ENCODE data around the gene MUC2.
A peak's percentile ranks its signal among the peaks of the same experiment; 100 is the strongest.

The MUC2 gene

DNA sequence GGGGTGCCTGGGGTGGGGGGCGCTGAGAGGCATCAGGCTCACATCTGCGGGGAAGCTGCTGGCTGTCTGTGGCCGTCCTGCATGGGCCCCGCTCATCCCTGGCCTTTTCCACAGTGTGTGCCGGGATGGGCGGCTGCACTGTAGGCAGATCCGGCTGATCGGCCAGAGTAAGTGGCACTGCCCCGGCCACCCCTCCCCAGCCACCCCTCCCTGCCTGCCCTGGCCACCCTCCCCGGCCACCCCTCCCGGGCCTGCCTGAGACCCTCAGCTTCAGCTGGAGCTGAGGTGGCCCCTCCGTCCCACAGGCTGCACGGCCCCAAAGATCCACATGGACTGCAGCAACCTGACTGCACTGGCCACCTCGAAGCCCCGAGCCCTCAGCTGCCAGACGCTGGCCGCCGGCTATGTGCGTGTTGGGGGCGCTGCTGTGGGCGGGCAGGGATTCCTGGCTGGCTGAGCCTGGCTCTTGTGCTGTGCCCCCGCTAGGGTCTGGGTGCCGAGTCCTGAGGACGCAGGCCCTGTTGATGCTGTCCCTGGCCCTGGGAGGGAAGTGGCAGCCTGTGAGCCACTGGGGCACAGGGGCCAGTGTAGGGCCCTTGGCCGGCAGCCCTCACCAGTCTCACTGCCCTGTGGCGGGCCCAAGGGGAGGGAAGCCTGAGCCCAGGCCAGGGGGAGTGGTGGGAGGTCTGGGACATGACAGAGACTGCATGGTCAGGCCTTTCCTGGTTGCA, 10.9 kb downstream of the MUC2 start:
- no peak for DNase-seq

DNA sequence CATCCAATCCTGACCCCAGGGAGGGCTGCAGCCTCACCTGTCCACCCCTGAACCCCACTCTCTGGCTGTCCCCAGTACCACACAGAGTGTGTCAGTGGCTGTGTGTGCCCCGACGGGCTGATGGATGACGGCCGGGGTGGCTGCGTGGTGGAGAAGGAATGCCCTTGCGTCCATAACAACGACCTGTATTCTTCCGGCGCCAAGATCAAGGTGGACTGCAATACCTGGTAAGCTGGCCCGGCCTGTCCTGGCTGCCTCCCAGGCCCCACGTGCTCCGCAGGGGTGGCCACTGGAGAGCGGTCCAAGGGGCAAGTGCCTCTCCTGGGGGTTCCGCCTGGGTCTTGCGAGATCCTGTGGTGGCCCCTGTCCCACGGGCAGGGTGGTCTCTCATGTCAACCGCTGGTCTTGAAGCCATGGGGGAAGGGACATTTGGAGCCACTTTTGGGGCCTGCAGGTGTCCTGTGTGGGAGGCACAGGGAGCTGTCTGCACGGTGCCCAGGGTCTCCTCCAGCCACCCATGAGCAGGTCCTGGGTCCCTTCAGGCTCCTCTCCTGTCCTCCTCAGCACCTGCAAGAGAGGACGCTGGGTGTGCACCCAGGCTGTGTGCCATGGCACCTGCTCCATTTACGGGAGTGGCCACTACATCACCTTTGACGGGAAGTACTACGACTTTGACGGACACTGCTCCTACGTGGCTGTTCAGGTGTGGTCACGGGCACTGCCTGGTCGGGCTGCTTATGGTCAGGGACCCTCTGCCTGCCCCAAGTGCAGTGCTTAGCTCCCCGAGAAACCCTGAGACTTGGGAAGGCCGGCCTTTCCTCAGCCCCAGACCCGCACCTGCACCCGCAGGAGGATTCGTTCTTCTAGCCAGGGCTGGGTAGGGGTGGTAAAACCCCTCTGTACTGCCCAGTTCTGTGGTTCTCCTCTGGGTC, 11.8 kb downstream of the MUC2 start:
- no peak for DNase-seq

DNA sequence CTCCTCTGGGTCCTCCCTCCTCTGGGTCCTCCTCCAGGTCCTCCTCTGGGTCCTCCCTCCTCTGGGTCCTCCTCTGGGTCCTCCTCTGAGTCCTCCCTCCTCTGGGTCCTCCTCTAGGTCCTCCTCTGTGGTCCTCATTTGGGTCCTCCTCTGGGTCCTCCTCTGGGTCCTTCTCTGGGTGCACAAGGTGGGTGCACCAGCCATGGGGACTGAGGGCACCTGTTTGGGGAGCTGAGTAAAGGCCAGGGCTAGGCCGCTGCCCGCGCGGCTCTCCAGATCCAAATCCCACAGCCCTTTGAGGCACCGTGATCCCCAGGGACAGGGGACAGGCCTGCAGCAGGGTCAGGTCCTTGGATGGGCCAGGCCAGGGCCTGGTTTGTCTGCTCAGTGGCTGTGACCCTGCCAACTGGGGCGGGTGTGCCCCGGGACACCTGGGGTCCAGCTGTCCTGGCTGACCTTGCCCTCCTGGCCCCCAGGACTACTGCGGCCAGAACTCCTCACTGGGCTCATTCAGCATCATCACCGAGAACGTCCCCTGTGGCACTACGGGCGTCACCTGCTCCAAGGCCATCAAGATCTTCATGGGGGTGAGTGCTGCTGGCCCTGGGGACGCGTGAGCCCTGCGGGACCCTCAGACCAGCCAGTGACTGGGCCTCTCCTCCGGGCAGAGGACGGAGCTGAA, 12.7 kb downstream of the MUC2 start:
- DNase-seq, result no peak

DNA sequence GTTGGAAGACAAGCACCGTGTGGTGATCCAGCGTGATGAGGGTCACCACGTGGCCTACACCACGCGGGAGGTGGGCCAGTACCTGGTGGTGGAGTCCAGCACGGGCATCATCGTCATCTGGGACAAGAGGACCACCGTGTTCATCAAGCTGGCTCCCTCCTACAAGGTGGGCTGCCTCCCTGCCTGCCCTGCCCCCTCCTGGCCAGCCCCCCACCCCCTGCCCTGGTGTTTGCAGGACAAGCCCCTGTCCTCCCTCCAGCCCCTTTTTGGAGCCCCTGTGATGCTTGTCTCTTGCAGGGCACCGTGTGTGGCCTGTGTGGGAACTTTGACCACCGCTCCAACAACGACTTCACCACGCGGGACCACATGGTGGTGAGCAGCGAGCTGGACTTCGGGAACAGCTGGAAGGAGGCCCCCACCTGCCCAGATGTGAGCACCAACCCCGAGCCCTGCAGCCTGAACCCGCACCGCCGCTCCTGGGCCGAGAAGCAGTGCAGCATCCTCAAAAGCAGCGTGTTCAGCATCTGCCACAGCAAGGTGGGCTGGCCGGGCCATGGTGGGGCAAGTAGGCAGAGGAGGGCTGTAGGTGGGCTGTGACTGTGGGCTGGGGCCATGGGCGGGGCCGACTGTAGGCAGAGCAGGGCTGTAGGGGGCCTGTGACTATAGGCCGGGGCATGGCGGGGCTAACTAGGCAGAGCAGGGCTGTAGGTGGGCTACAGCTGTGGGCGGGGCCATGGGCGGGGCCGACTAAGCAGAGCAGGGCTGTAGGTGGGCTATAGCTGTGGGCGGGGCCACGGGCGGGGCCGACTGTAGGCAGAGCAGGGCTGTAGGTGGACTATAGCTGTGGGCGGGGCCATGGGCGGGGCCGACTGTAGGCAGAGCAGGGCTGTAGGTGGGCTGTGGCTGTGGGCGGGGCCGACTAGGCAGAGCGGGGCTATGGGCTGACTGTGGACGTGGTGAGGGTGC, 13.6 kb downstream of the MUC2 start:
- DNase-seq, result peak in 1 of 56 donors; percentile 33

DNA sequence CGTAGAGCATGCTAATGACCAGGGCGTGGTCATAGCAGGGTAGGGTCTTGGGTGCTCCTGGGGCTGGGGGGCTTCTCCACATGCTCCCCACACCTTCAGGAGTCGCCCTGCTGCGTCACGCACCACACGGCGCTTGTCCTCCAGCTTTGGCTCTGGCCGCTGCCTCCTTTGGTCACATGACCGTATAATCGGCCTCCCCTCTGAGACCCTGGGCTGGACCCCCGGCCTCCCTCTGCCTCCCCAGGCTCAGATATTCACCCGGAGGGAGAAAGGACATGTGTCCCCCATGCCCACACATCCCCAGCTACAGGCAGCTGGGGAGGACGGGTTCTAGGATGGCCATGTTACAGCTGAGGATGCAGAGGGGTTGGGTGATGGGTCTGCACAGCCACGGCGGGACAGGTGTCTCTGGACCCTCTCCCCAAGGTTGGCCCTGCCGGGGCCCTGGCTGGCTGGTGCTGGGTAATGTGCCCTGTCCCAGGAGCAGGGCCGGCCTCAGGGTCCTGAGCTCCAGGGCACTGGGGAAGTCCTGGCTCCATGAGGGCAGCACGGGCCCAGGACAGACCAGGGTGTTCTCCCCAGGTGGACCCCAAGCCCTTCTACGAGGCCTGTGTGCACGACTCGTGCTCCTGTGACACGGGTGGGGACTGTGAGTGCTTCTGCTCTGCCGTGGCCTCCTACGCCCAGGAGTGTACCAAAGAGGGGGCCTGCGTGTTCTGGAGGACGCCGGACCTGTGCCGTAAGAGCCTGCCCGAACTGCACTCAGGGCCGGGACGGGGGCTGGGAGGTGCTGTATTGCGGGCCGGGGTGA, 14.5 kb downstream of the MUC2 start:
- no peak for DNase-seq

DNA sequence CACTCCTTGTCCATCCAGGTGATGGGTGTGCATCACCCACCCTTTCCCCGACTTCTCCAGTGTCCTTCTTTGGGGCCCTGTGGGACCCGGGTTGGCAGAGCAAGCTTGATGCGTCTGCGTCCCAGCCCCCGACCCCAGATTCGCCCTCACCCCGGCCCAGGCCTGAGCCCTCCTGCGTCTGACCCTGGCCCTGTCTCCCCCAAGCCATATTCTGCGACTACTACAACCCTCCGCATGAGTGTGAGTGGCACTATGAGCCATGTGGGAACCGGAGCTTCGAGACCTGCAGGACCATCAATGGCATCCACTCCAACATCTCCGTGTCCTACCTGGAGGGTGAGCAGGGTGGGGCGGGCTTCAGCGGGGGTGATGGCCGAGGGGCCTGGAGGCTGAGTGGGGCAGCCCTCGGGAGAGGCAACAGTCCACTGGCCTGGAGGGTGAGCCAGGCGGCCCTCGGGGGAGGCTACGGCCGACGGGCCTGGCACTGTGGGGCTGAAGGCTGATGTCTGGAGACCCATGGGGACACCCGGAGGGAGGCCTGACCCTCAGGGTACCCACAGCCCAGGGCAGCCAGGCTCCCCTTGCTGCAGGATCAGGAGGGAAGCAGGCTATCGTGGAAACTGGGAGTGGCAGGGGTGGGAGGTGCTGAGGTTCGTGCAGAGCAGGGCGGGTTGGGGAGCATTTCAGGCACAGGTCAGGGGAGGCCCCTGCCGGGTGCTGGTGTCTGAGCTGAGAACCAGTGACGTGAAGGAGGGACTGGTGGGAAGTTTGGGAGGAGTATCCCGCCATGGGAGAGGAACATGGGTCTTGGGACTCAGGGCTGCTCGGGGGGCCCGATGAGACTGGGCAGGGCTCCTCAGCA, 15.3 kb downstream of the MUC2 start:
- no peak for DNase-seq

DNA sequence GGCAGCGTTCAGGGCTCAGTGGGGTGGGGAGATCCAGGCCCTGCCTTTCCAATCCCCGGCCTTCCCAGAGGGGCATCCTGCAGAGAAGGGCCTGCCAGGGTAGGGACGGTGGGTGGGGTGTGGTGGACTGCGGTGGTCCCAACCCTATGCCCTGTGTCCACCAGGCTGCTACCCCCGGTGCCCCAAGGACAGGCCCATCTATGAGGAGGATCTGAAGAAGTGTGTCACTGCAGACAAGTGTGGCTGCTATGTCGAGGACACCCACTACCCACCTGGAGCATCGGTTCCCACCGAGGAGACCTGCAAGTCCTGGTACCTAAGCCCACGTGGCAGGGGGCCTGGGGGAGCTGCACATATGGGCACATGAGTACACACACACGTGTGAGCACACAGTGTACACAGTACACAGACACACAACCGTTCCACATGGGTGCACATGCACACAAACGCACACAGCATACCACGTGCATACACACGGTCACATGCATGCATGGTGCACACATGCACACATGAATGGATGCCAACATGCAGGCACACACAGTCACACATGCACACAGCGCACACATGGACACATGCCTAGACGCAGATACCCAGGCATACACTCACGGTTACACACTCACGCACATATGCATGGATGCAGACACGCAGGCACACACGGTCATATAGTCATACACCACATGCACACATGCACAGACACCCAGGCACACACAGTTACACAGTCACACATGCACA, 16.1 kb downstream of the MUC2 start:
- no peak for DNase-seq

DNA sequence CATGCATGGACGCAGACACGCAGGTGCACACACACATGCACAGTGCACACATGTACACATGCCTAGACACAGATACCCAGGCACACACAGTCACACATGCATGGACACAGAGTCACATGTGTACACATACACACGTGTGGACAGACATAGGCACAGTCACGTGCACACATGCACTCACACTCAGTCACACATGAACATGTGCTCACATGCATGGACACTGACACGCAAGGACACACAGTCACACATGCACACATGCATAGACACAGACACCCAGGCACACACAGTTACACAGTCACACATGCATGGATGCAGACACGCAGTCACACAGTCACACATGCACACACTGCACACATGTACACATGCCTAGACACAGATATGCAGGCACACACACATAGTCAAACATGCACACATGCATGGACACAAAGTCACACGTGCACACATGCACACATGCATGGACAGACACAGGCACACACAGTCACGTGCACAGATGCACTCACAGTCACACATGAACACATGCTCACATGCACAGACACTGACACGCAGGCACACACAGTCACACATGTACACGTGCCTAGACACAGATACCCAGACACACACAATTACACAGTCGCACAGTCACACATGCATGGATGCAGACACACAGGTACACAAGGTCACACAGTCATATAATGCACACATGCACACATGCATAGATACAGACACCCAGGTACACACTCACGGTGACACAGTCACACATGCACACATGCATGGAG, 16.8 kb downstream of the MUC2 start:
- DNase-seq, result no peak

DNA sequence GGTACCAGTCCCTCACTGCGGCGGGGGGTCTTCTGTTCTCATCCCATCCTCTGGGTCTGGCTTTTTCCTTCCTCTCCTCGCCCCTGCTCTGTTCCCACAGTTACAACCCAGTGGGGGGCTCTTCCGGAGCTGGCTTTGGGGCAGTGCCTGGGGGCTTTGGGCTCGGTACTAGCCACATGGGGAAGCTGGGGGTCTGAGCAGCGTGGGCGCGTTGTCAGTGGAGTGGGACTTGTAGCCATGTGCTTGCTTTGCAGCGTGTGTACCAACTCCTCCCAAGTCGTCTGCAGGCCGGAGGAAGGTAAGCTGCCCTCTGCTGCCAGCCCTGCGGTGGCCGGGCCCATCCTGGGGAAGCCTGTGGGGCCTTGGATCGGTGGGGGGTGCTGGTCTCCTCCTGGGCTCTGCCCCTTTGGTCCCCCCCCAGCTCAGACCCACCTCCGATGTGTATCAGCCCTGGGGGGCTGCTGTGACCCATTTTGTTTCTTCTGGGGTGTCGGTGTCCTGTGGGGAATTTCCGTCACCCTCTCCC, 17.5 kb downstream of the MUC2 start:
- DNase-seq, result no peak

DNA sequence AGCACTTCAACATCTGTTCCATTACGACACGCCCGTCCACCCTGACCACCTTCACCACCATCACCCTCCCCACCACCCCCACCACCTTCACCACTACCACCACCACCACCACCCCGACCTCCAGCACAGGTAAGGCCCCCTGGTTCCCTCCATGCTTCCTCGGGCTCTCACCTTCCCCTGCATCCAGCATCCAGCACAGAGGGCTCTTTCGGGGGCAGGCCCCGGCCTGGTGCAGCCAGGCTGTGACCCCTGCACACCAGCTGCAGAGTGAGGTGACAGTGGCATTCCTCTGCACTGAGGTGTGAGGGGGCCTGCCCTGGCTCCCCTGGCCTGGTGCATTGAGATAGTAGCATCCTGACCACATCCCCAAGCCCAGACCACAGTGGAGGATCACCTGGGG, 18.2 kb downstream of the MUC2 start:
- no peak for DNase-seq

DNA sequence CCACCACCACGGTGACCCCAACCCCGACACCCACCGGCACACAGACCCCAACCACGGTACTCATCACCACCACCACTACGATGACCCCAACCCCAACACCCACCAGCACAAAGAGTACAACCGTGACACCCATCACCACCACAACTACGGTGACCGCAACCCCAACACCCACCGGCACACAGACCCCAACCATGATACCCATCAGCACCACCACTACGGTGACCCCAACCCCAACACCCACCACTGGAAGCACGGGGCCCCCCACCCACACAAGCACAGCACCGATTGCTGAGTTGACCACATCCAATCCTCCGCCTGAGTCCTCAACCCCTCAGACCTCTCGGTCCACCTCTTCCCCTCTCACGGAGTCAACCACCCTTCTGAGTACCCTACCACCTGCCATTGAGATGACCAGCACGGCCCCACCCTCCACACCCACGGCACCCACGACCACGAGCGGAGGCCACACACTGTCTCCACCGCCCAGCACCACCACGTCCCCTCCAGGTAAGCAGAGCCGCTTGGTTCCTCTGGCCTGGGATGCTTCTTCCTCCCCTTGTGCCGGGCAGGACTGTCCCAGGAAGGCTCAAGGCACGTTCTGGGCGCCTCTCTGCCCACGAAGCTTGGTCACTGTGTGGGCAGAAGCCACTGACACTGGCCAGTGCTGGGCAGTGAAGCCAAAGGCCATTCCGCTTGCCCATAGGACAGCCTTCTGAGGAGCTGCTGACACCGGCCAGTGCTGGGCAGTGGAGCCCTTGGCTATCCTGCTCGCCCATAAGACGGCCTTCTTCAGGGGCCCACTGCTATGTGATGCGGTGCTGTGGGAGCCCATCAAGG, 25.1 kb downstream of the MUC2 start:
- no peak for DNase-seq

DNA sequence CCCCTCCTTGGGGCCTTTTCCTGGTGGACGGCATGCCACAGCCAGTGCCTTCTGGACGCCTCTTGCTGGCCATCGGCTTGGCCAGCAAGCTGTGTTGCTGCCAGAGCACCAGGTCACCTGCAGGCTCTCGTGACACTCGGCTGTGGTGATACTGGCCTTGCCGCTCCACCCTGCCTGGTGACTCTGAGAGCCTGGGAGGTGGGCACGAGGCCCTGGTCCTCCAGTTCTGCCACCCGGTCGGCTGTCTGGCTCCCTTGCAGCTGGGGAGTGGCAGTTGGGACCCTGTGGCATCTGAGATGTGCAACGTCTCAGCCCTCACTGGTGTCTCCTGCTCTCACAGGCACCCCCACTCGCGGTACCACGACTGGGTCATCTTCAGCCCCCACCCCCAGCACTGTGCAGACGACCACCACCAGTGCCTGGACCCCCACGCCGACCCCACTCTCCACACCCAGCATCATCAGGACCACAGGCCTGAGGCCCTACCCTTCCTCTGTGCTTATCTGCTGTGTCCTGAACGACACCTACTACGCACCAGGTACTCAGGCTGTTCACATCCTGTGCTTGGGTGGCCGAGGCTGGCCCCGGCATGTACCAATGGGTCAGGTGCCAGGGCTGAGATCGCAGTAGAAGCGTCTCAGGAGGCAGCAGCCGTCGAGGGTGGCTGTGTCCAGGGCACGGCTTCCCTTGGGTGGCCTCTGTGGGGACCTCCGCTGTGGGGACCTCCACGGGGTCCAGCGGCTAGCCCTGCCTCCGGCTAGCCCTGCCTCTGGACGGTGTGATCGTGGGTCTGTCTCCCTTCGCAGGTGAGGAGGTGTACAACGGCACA, 26.0 kb downstream of the MUC2 start:
- DNase-seq, result no peak

DNA sequence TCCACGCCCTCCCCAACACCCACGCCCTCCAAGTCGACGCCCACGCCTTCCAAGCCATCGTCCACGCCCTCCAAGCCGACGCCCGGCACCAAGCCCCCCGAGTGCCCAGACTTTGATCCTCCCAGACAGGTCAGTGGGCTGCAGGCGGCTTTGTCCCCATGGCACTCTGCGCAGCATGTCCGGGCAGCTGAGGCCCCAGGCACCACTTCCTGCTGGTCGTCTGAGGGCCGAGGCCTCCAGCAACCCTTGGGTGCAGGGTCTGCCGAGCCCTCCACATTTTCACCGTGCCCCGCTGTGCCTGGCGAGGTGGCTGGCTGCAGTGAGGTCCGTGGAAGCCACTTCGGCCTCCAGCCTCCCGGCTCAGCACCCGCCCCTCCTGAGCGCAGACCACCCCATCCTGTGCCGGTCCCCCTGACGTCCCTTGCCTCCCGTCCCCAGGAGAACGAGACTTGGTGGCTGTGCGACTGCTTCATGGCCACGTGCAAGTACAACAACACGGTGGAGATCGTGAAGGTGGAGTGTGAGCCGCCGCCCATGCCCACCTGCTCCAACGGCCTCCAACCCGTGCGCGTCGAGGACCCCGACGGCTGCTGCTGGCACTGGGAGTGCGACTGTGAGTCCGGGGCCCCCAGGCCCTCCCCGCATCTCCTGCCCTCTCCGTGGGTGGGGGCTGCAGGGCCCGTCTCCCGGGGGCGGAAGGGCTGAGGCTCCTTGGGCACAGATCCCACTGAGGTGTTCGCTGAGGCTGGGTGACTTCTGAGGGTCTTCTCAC, 26.8 kb downstream of the MUC2 start:
- no peak for DNase-seq

DNA sequence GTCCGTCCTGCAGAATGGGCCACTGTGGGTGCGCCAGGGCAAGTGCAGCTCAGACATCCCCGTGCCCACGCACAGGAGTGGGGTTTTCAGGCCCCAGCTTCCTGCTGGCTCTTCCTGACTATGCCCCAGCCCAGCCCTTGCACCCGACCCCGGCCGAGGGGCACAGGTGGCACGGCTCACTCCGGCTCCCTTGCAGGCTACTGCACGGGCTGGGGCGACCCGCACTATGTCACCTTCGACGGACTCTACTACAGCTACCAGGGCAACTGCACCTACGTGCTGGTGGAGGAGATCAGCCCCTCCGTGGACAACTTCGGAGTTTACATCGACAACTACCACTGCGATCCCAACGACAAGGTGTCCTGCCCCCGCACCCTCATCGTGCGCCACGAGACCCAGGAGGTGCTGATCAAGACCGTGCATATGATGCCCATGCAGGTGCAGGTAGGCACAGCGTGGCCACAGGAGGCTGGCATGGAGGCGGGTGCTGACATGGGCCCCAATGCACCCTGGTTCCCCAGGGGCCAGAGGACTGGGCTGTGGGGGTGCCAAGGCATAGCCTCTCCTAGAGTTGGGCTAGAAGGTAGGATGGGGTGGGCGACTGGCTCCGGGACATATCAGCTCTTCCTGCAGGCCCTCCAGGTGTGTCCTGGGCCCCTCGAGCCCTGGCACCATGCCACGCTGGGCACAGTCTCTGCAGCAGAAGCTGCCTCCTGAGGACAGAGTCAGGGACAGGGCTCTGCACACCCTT, 27.7 kb downstream of the MUC2 start:
- no peak for DNase-seq
